ENCODE results near the gene ADAMTS18.

ADAMTS18 gene

DNA sequence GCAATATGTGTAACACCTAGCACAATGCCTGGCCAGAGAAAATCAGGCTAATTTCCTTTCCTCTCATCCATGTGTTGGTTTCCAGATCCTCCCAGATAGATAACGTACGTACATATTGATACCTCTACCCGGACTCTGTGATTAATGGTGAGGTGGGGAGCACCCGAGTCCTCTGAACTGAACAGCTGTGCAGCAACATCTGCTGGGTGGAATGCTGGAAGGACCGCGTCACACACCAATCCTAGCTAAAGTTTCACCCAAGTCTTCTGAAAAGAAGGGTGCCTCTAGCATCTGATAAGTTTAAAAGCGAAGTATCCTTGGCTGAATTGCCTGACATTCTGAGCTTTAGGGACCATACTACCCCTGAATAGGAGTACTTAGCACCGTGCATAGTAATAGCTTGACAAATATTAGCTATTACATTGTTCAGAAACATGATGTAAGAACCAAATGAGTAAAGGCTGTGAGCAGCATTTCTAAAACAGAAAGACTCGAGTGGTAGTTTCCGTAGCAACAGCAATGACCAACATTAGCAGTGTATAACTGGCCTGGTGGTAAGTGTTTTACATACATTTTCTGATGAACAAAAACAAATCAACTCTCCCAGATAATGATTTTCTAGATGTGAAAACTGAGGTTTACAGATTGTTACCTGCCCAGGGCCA lies 144.3 kb downstream of the ADAMTS18 start (continued):
- TF ChIP-seq, protein P1, sequence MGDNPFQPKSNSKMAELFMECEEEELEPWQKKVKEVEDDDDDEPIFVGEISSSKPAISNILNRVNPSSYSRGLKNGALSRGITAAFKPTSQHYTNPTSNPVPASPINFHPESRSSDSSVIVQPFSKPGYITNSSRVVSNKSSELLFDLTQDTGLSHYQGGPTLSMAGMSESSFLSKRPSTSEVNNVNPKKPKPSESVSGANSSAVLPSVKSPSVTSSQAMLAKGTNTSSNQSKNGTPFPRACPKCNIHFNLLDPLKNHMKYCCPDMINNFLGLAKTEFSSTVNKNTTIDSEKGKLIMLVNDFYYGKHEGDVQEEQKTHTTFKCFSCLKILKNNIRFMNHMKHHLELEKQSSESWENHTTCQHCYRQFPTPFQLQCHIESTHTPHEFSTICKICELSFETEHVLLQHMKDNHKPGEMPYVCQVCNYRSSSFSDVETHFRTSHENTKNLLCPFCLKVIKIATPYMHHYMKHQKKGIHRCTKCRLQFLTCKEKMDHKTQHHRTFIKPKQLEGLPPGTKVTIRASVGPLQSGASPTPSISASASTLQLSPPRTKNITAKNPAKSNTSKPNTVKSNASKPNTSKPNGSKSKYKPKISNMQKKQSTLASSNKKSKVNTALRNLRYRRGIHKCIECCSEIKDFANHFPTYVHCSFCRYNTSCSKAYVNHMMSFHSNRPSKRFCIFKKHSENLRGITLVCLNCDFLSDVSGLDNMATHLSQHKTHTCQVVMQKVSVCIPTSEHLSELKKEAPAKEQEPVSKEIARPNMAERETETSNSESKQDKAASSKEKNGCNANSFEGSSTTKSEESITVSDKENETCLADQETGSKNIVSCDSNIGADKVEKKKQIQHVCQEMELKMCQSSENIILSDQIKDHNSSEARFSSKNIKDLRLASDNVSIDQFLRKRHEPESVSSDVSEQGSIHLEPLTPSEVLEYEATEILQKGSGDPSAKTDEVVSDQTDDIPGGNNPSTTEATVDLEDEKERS (tag by site-specific recombination; IDR thresholded peaks at IDR 0.05) = no peak

DNA sequence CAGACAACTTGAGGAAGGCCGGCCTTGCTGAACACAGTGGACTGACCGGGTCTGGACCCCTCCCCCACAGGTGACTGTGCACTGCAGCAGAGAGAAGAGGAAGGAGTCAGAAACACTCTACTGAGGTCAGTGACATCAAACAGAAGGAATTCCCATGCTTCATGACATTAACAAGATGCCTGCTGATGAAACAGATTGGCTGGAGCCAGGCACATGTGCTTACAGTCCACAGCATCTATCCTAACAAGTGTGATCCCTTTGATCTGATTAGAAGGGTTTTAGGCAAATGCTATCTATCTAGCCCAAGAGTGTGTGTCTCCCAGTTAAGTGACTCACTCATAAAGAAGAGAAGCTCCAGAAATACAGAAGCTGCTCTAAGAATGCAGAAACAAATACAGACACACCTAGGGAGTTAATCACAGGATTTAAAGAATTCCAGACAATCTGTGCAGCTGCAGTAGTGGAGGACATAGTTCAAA lies 145.5 kb downstream of the ADAMTS18 start:
- no peaks in the 10 kb centered on the region for H3K9me3 ChIP-seq (ENCODE audit: control insufficient read depth, insufficient read depth, low read depth, low read length)
- TF ChIP-seq ZBTB21 (tag by site-specific recombination; IDR thresholded peaks at IDR 0.05) = 0 out of 2 replicates have a peak, but pooled peaks have one; percentile 18
- TF ChIP-seq ZNF133 (tag by site-specific recombination; IDR thresholded peaks at IDR 0.05) = no peak
- TF ChIP-seq, protein P2, sequence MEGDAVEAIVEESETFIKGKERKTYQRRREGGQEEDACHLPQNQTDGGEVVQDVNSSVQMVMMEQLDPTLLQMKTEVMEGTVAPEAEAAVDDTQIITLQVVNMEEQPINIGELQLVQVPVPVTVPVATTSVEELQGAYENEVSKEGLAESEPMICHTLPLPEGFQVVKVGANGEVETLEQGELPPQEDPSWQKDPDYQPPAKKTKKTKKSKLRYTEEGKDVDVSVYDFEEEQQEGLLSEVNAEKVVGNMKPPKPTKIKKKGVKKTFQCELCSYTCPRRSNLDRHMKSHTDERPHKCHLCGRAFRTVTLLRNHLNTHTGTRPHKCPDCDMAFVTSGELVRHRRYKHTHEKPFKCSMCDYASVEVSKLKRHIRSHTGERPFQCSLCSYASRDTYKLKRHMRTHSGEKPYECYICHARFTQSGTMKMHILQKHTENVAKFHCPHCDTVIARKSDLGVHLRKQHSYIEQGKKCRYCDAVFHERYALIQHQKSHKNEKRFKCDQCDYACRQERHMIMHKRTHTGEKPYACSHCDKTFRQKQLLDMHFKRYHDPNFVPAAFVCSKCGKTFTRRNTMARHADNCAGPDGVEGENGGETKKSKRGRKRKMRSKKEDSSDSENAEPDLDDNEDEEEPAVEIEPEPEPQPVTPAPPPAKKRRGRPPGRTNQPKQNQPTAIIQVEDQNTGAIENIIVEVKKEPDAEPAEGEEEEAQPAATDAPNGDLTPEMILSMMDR (tag by site-specific recombination; IDR thresholded peaks at IDR 0.05) = no peak
- TF ChIP-seq, protein P3, sequence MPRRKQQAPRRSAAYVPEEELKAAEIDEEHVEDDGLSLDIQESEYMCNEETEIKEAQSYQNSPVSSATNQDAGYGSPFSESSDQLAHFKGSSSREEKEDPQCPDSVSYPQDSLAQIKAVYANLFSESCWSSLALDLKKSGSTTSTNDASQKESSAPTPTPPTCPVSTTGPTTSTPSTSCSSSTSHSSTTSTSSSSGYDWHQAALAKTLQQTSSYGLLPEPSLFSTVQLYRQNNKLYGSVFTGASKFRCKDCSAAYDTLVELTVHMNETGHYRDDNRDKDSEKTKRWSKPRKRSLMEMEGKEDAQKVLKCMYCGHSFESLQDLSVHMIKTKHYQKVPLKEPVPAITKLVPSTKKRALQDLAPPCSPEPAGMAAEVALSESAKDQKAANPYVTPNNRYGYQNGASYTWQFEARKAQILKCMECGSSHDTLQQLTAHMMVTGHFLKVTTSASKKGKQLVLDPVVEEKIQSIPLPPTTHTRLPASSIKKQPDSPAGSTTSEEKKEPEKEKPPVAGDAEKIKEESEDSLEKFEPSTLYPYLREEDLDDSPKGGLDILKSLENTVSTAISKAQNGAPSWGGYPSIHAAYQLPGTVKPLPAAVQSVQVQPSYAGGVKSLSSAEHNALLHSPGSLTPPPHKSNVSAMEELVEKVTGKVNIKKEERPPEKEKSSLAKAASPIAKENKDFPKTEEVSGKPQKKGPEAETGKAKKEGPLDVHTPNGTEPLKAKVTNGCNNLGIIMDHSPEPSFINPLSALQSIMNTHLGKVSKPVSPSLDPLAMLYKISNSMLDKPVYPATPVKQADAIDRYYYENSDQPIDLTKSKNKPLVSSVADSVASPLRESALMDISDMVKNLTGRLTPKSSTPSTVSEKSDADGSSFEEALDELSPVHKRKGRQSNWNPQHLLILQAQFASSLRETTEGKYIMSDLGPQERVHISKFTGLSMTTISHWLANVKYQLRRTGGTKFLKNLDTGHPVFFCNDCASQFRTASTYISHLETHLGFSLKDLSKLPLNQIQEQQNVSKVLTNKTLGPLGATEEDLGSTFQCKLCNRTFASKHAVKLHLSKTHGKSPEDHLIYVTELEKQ (tag by site-specific recombination; IDR thresholded peaks at IDR 0.05; ENCODE audit: borderline replicate concordance) = no peak
- TF ChIP-seq ZNF292 (tag by site-specific recombination; IDR thresholded peaks at IDR 0.05; ENCODE audit: borderline replicate concordance, low read depth) = no peak
- TF ChIP-seq, protein P4, sequence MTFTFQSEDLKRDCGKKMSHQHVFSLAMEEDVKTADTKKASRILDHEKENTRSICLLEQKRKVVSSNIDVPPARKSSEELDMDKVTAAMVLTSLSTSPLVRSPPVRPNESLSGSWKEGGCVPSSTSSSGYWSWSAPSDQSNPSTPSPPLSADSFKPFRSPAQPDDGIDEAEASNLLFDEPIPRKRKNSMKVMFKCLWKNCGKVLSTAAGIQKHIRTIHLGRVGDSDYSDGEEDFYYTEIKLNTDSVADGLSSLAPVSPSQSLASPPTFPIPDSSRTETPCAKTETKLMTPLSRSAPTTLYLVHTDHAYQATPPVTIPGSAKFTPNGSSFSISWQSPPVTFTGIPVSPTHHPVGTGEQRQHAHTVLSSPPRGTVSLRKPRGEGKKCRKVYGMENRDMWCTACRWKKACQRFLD (tag by site-specific recombination; IDR thresholded peaks at IDR 0.05) = no peak
- TF ChIP-seq, protein P5, sequence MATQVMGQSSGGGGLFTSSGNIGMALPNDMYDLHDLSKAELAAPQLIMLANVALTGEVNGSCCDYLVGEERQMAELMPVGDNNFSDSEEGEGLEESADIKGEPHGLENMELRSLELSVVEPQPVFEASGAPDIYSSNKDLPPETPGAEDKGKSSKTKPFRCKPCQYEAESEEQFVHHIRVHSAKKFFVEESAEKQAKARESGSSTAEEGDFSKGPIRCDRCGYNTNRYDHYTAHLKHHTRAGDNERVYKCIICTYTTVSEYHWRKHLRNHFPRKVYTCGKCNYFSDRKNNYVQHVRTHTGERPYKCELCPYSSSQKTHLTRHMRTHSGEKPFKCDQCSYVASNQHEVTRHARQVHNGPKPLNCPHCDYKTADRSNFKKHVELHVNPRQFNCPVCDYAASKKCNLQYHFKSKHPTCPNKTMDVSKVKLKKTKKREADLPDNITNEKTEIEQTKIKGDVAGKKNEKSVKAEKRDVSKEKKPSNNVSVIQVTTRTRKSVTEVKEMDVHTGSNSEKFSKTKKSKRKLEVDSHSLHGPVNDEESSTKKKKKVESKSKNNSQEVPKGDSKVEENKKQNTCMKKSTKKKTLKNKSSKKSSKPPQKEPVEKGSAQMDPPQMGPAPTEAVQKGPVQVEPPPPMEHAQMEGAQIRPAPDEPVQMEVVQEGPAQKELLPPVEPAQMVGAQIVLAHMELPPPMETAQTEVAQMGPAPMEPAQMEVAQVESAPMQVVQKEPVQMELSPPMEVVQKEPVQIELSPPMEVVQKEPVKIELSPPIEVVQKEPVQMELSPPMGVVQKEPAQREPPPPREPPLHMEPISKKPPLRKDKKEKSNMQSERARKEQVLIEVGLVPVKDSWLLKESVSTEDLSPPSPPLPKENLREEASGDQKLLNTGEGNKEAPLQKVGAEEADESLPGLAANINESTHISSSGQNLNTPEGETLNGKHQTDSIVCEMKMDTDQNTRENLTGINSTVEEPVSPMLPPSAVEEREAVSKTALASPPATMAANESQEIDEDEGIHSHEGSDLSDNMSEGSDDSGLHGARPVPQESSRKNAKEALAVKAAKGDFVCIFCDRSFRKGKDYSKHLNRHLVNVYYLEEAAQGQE (tag by site-specific recombination; IDR thresholded peaks at IDR 0.05) = no peak
- H3K4me3 ChIP-seq (ENCODE audit: low read depth, low read length) = no peak overlapping the region
- ChIA-PET CTCF (no interaction called here), POLR2A (no interaction called here)
- no peaks in the 10 kb centered on the region for H3K4me1 ChIP-seq (ENCODE audit: control insufficient read depth, insufficient read depth, low read length)
- H3K36me3 ChIP-seq (ENCODE audit: control insufficient read depth in 2 of 2, insufficient read depth in 1 of 2, low read length in 2 of 2) = no peaks in the 10 kb centered on the region
- H3K27ac ChIP-seq (ENCODE audit: extremely low read depth, low read depth, low read length) = no peak overlapping the region

All from HEK293 (cell line).